GM12878 (cell line): ENCODE results near the gene EML1. TPM values are rescaled to one million over a fixed set of nuclear protein-coding genes. Genes with fewer than 3 reads are reported as not detected.

ENCODE experiments used
- ATAC-seq: fragments of 200-7000 bp; cut with Tn5 transposase; 3 replicates; pipeline ENCODE4 v1.9.1; 2020; ENCODE audit warnings: mild to moderate bottlenecking, moderate library complexity
- BruUV-seq: library from RNA; stranded (reverse); fragments of 400-500 nt; replicated peaks from 2 replicates; lab custom pipeline; 2021; lab: Mats Ljungman, UMichigan
- CTCF ChIA-PET: fragments of 300-600 bp; sonication (Branson Sonifier 250); formaldehyde crosslinking; extraction: SDS; loops from one replicate; lab custom pipeline; 2021; ENCODE audit warnings: inconsistent platforms; lab: Yijun Ruan, JAX
- POLR2A ChIA-PET: fragments of 350-600 bp; formaldehyde crosslinking; extraction: SDS; loops from one replicate; lab custom pipeline; 2021; ENCODE audit warnings: inconsistent platforms; lab: Charles Lee
- RAD21 ChIA-PET: fragments of 300-600 bp; sonication (Branson Sonifier 250); formaldehyde crosslinking; loops from one replicate; lab custom pipeline; 2023; ENCODE audit warnings: antibody characterized with exemption; ENCODE audit not compliant: unreplicated experiment; lab: Charles Lee
- SMC1A ChIA-PET: fragments of 300-600 bp; sonication (Branson Sonifier 250); formaldehyde crosslinking; loops from one replicate; lab custom pipeline; 2023; ENCODE audit not compliant: unreplicated experiment, uncharacterized antibody; lab: Charles Lee
- DNase-seq: peaks from one replicate; pipeline ENCODE4 v3.0.0-alpha.2; 2011; ENCODE audit warnings: low read depth, low spot score
- FAIRE-seq: peaks from 3 replicates; lab custom pipeline; 2011; peaks lifted over from hg19 to GRCh38; lab: Jason Lieb, UNC
- H2AFZ ChIP-seq: 2 replicates; pipeline ENCODE4 v1.6.0; 2011; ENCODE audit warnings: low read depth, low read length, control low read depth; ENCODE audit not compliant: control insufficient read depth
- H3K27ac ChIP-seq: 2 replicates; pipeline ENCODE4 v1.5.1; 2011; ENCODE audit warnings: control low read depth; ENCODE audit not compliant: control insufficient read depth, insufficient read depth
- H3K27me3 ChIP-seq, 2 experiments: replicated peaks in 1 of 2; 2 replicates each; pipeline versions ENCODE4 v1.6.0 to v1.6.1; 2011; ENCODE audit warnings: low read length in 1 of 2; ENCODE audit not compliant: control insufficient read depth in 2 of 2, insufficient read depth in 2 of 2
- H3K36me3 ChIP-seq, 2 experiments: 2 replicates each; pipeline ENCODE4 v1.5.1; 2011; ENCODE audit warnings: low read length in 1 of 2; ENCODE audit not compliant: control insufficient read depth in 2 of 2, insufficient read depth in 2 of 2
- H3K4me1 ChIP-seq: 2 replicates; pipeline ENCODE4 v1.6.1; 2011; ENCODE audit warnings: mild to moderate bottlenecking, low read length, moderate library complexity, mixed read lengths; ENCODE audit not compliant: control insufficient read depth, insufficient read depth
- H3K4me2 ChIP-seq: 2 replicates; pipeline ENCODE4 v1.6.0; 2011; ENCODE audit warnings: control low read depth; ENCODE audit not compliant: control insufficient read depth, insufficient read depth
- H3K4me3 ChIP-seq: fragments of 200-600 bp; sonication (generic); 2 replicates; pipeline ENCODE4 v1.5.1; 2016
- H3K79me2 ChIP-seq: 2 replicates; pipeline ENCODE4 v1.6.0; 2011; ENCODE audit warnings: low read length; ENCODE audit not compliant: control insufficient read depth, insufficient read depth
- H3K9ac ChIP-seq: 2 replicates; pipeline ENCODE4 v1.8.0; 2011; ENCODE audit warnings: low read length, control low read depth, mixed read lengths; ENCODE audit not compliant: control insufficient read depth, insufficient read depth
- H3K9me3 ChIP-seq: replicated peaks from 3 replicates; pipeline ENCODE4 v1.5.1; 2011; ENCODE audit warnings: mild to moderate bottlenecking, low read length; ENCODE audit not compliant: control insufficient read depth, insufficient read depth
- H4K20me1 ChIP-seq: 2 replicates; pipeline ENCODE4 v1.6.0; 2011; ENCODE audit not compliant: control insufficient read depth, insufficient read depth
- NFYB ChIP-seq: IDR thresholded peaks from 2 replicates; pipeline ENCODE4 v1.6.1; 2011; ENCODE audit warnings: low read depth, mild to moderate bottlenecking, low read length, improper control_type of control experiment, moderate library complexity; ENCODE audit not compliant: insufficient read depth
- NR2F1 ChIP-seq: fragments of 450-650 bp; conservative IDR thresholded peaks from 2 replicates; pipeline ENCODE4 v1.6.1; 2017; ENCODE audit warnings: mild to moderate bottlenecking
- SUPT20H ChIP-seq: IDR thresholded peaks from 2 replicates; pipeline ENCODE4 v1.6.1; 2011; ENCODE audit warnings: low read depth, mild to moderate bottlenecking, low read length, moderate library complexity, borderline replicate concordance; ENCODE audit not compliant: control insufficient read depth
- TAF1 ChIP-seq: IDR thresholded peaks from 2 replicates; pipeline ENCODE4 v1.6.1; 2011; ENCODE audit warnings: mild to moderate bottlenecking, low read depth, low read length, borderline replicate concordance
- WGBS: methylation state at CpG from one replicate; pipeline ENCODE4 v1.1.6; 2016; ENCODE audit warnings: low lambda C conversion rate; ENCODE audit not compliant: insufficient replicate concordance, insufficient coverage; ENCODE audit errors: missing lambda C conversion rate; 5-methylcytosine and 5-hydroxymethylcytosine counted together
- in situ Hi-C: fragments of 300-500 bp; cut with MboI; formaldehyde crosslinking; loops from 9 replicates; pipeline ENCODE4 v1.14.3; 2018; ENCODE audit warnings: mixed read lengths
- intact Hi-C: fragments of 100-400 bp; cut with micrococcal nuclease; formaldehyde crosslinking; loops from one replicate; pipeline ENCODE4 v1.14.2; 2022; ENCODE audit not compliant: unreplicated experiment
- polyA plus RNA-seq, 11 experiments: library from polyadenylated mRNA; depleted of rRNA in 4 of 11; unstranded in 6 of 11; stranded (reverse) in 5 of 11; fragments of >200 nt; fragmentation: Nextera tagmentation in 4 of 11; fragmentation: Illumina TruSeq in 1 of 11; extraction: Ambion mirVana in 4 of 11; extraction: Trizol in 1 of 11; gene quantifications; 1 replicate in 1 of 11; 2 replicates in 10 of 11; pipeline versions ENCODE4 v1.2.1 to v1.2.3, GENCODE V29; 2011 to 2016; ENCODE audit warnings: inconsistent platforms in 2 of 11, missing spikeins in 2 of 11, low read depth in 1 of 11
- total RNA-seq, 4 experiments: library from RNA; depleted of rRNA in 3 of 4; stranded (reverse); fragments of >200 nt in 3 of 4; fragmentation: Illumina TruSeq in 1 of 4; extraction: Trizol in 1 of 4; gene quantifications; 2 replicates each; pipeline versions ENCODE4 v1.2.1 to v1.2.3, GENCODE V29; 2013 to 2021
- TF ChIP-seq, protein P1 (sequence below): fragments of 450-650 bp; IDR thresholded peaks from 2 replicates; pipeline ENCODE4 v1.6.1; 2017; ENCODE audit warnings: mild to moderate bottlenecking

EML1 gene
- total and polyA plus RNA-seq, 10 of the 15 experiments (the other 5 are each of a cell fraction or from before 2014, with no cell fraction given) = 0.05 to 3.4 (median 0.11) TPM; not detected in 3

DNA sequence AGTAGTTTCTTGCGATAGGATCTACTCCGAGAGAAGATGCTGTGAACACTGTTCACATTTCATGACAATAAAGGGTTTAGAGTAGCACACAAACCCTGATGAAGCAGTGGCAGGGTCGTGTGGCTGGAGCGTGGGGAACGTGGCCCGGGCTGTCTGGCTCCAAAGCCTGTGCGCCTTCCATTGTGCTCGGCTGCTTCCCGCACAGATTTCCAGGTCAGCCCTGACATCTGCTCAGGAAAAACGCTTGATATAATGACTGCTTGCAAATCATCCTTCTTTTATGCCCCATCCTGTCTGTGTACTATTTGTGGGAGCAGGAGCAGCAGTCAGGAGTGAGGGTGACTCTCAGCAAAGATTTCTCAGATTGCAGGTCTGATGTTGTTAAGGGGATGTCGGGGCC, 78.6 kb downstream of the EML1 start:
- Histone ChIP-seq H2AFZ (no peak overlapping the region), H3K4me3 (no peak overlapping the region), H3K4me2 (no peak overlapping the region), H3K79me2 (no peaks in the 10 kb centered on the region), H3K9ac (no peak overlapping the region), H3K36me3 (no peaks in the 10 kb centered on the region), H3K27ac (no peak overlapping the region), H4K20me1 (no peaks in the 10 kb centered on the region), H3K4me1 (no peaks in the 10 kb centered on the region), H3K9me3 (no peaks in the 10 kb centered on the region), H3K27me3 (peaks cover 0 to 2% of the 10 kb centered on the region in 2 experiments; a peak in 1 of 4 replicates)
- ATAC-seq = no peak
- no peak for FAIRE-seq
- RAD21 ChIA-PET = no interaction called here
- POLR2A ChIA-PET = no interaction called here
- intact Hi-C loops = no loop called here
- no peak for TF ChIP-seq TAF1
- no peak for TF ChIP-seq NFYB
- TF ChIP-seq, protein P1, sequence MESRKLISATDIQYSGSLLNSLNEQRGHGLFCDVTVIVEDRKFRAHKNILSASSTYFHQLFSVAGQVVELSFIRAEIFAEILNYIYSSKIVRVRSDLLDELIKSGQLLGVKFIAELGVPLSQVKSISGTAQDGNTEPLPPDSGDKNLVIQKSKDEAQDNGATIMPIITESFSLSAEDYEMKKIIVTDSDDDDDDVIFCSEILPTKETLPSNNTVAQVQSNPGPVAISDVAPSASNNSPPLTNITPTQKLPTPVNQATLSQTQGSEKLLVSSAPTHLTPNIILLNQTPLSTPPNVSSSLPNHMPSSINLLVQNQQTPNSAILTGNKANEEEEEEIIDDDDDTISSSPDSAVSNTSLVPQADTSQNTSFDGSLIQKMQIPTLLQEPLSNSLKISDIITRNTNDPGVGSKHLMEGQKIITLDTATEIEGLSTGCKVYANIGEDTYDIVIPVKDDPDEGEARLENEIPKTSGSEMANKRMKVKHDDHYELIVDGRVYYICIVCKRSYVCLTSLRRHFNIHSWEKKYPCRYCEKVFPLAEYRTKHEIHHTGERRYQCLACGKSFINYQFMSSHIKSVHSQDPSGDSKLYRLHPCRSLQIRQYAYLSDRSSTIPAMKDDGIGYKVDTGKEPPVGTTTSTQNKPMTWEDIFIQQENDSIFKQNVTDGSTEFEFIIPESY = no peak
- no peak for TF ChIP-seq SUPT20H
- no peak for TF ChIP-seq NR2F1
- 60% methylated on average over 11 of the region's 11 CpGs for WGBS
- SMC1A ChIA-PET = no interaction called here
- DNase-seq = no peak
- CTCF ChIA-PET = no interaction called here
- in situ Hi-C loops = no loop called here
- no TSS peak for BruUV-seq
